ENCODE data around the gene SAMD8. TPM values are rescaled to one million over a fixed set of nuclear protein-coding genes. Genes with fewer than 3 reads are reported as not detected.

The SAMD8 gene
- total and polyA plus RNA-seq, 2 experiments from 2014 or later = 10.7 to 29.2 TPM

GRCh38 chr10:75166623-75166972 is 55.1 kb downstream of the SAMD8 start:
- Histone ChIP-seq H3K27me3 (no peaks in the 10 kb centered on the region), H3K9me3 (ENCODE audit: low read depth) (no peaks in the 10 kb centered on the region), H3K27ac (no peak overlapping the region), H3K9me2 (replicated peaks; ENCODE audit: insufficient read depth) (no peaks in the 10 kb centered on the region), H2AFZ (no peak overlapping the region), H3K36me3 (replicated peaks; ENCODE audit: insufficient read depth, low read depth) (no peaks in the 10 kb centered on the region), H3K4me3 (no peak overlapping the region), H3K4me1 (ENCODE audit: insufficient read depth) (peaks cover 4% of the 10 kb centered on the region), H4K20me1 (ENCODE audit: insufficient read depth, poor library complexity, severe bottlenecking) (no peaks in the 10 kb centered on the region), H3K79me2 (peaks cover 16% of the 10 kb centered on the region), H3K4me2 (no peak overlapping the region)
- 80% methylated on average over 1 of the region's 1 CpG for WGBS (ENCODE audit: low lambda C conversion rate, missing lambda C conversion rate)
- TF ChIP-seq EZH2phosphoT487 (IDR thresholded peaks at IDR 0.05; ENCODE audit: low read depth, severe bottlenecking, unreplicated experiment) = no peak
- TF ChIP-seq, protein P1, sequence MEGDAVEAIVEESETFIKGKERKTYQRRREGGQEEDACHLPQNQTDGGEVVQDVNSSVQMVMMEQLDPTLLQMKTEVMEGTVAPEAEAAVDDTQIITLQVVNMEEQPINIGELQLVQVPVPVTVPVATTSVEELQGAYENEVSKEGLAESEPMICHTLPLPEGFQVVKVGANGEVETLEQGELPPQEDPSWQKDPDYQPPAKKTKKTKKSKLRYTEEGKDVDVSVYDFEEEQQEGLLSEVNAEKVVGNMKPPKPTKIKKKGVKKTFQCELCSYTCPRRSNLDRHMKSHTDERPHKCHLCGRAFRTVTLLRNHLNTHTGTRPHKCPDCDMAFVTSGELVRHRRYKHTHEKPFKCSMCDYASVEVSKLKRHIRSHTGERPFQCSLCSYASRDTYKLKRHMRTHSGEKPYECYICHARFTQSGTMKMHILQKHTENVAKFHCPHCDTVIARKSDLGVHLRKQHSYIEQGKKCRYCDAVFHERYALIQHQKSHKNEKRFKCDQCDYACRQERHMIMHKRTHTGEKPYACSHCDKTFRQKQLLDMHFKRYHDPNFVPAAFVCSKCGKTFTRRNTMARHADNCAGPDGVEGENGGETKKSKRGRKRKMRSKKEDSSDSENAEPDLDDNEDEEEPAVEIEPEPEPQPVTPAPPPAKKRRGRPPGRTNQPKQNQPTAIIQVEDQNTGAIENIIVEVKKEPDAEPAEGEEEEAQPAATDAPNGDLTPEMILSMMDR (IDR thresholded peaks at IDR 0.05; ENCODE audit: poor library complexity) = no peak
- no peak for TF ChIP-seq EZH2 (IDR thresholded peaks at IDR 0.05; ENCODE audit: borderline replicate concordance)
- DNase-seq (ENCODE audit: low spot score) = no peak

DNA sequence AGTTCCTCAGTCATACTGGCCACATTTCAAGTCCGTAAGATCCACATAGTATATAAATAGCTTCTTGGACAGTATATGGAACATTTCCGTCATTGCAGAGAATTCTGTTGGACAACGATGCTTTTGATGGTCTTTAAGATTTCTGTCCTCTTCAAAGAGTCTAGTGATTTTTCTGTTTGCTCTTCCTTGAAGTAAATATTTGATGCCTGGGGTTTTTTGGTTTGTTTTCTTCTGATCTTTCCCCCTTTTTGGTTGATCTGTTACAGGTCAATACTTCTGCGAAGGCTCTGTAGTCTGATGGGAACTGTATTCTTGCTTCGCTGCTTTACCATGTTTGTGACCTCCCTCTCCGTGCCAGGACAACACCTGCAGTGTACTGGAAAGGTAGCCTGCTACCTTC is 56.8 kb downstream of the SAMD8 start:
- H3K36me3 ChIP-seq (replicated peaks; ENCODE audit: insufficient read depth, low read depth) = no peaks in the 10 kb centered on the region
- no peak overlapping the region for H3K27ac ChIP-seq
- WGBS (ENCODE audit: low lambda C conversion rate, missing lambda C conversion rate) = 85% methylated on average over 6 of the region's 6 CpGs
- DNase-seq (ENCODE audit: low spot score) = no peak
- peaks cover 9% of the 10 kb centered on the region for H3K79me2 ChIP-seq
- TF ChIP-seq EZH2 (IDR thresholded peaks at IDR 0.05; ENCODE audit: borderline replicate concordance) (no peak), EZH2phosphoT487 (IDR thresholded peaks at IDR 0.05; ENCODE audit: low read depth, severe bottlenecking, unreplicated experiment) (no peak)
- TF ChIP-seq, protein P1 (IDR thresholded peaks at IDR 0.05; ENCODE audit: poor library complexity) = no peak
- H2AFZ ChIP-seq = no peak overlapping the region
- H3K9me3 ChIP-seq (ENCODE audit: low read depth) = no peaks in the 10 kb centered on the region
- H3K4me2 ChIP-seq = no peak overlapping the region
- no peaks in the 10 kb centered on the region for H3K9me2 ChIP-seq (replicated peaks; ENCODE audit: insufficient read depth)
- H3K4me3 ChIP-seq = no peak overlapping the region
- H4K20me1 ChIP-seq (ENCODE audit: insufficient read depth, poor library complexity, severe bottlenecking) = no peaks in the 10 kb centered on the region
- H3K27me3 ChIP-seq = no peaks in the 10 kb centered on the region
- peaks cover 4% of the 10 kb centered on the region for H3K4me1 ChIP-seq (ENCODE audit: insufficient read depth)

DNA sequence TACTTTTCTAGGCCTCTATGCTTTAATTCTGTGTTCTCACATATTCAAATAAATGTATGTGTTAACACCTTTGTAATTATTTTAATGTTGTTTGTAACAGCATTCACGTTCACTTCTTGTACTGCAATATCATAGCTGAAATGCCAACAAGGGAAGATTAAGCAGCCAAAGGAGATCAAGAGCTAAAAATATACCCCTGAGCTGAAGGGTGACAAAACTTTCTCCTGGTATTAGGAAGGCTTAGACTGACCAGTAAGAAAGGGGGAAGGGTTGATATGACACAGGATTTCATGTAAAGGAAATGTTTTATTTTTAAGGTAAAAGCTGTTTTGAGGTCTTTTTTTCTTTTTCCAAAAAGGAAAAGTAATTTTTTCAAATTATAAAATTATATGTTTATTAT is 58.8 kb downstream of the SAMD8 start:
- no peak for DNase-seq (ENCODE audit: low spot score)
- H3K9me2 ChIP-seq (replicated peaks; ENCODE audit: insufficient read depth) = no peaks in the 10 kb centered on the region
- no peak overlapping the region for H3K4me2 ChIP-seq
- H3K27me3 ChIP-seq = no peaks in the 10 kb centered on the region
- no peaks in the 10 kb centered on the region for H3K9me3 ChIP-seq (ENCODE audit: low read depth)
- no peak for TF ChIP-seq EZH2phosphoT487 (IDR thresholded peaks at IDR 0.05; ENCODE audit: low read depth, severe bottlenecking, unreplicated experiment)
- TF ChIP-seq, protein P1 (IDR thresholded peaks at IDR 0.05; ENCODE audit: poor library complexity) = no peak
- TF ChIP-seq EZH2 (IDR thresholded peaks at IDR 0.05; ENCODE audit: borderline replicate concordance) = no peak
- H3K4me3 ChIP-seq = no peak overlapping the region
- H2AFZ ChIP-seq = no peak overlapping the region
- H4K20me1 ChIP-seq (ENCODE audit: insufficient read depth, poor library complexity, severe bottlenecking) = no peaks in the 10 kb centered on the region
- no peaks in the 10 kb centered on the region for H3K36me3 ChIP-seq (replicated peaks; ENCODE audit: insufficient read depth, low read depth)
- peaks cover 4% of the 10 kb centered on the region for H3K4me1 ChIP-seq (ENCODE audit: insufficient read depth)
- H3K79me2 ChIP-seq = peaks cover 15% of the 10 kb centered on the region
- whole genome bisulfite sequencing (ENCODE audit: low lambda C conversion rate, missing lambda C conversion rate) = 87% methylated on average over 1 of the region's 1 CpG
- H3K27ac ChIP-seq = no peak overlapping the region

DNA sequence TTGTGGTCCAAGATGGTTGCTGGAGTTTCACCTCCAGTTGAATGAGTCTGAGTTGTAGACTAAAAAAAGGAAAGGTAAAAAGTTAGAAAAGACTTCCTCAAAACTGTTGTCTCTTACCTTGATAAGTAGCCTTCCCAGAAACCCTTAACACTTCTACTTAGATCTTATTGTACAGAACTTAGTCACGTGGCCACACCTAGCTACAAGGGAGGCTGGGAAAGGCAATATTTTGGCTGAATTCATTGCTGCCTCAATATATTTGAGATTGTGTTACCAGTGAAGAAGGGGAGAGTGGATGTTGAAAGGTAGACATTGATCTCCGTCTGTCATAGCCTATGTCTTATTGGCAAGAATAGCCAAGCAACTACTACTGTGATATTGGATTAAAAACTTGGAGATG is 63.6 kb downstream of the SAMD8 start:
- no peak overlapping the region for H3K27ac ChIP-seq
- H3K4me1 ChIP-seq (ENCODE audit: insufficient read depth) = peaks cover 2% of the 10 kb centered on the region
- H3K27me3 ChIP-seq = no peaks in the 10 kb centered on the region
- no peaks in the 10 kb centered on the region for H3K9me2 ChIP-seq (replicated peaks; ENCODE audit: insufficient read depth)
- no peak overlapping the region for H3K4me2 ChIP-seq
- H3K36me3 ChIP-seq (replicated peaks; ENCODE audit: insufficient read depth, low read depth) = no peaks in the 10 kb centered on the region
- H3K79me2 ChIP-seq = peaks cover 9% of the 10 kb centered on the region
- DNase-seq (ENCODE audit: low spot score) = no peak
- TF ChIP-seq EZH2 (IDR thresholded peaks at IDR 0.05; ENCODE audit: borderline replicate concordance) (no peak), EZH2phosphoT487 (IDR thresholded peaks at IDR 0.05; ENCODE audit: low read depth, severe bottlenecking, unreplicated experiment) (no peak)
- TF ChIP-seq, protein P1 (IDR thresholded peaks at IDR 0.05; ENCODE audit: poor library complexity) = no peak
- H3K9me3 ChIP-seq (ENCODE audit: low read depth) = no peaks in the 10 kb centered on the region
- no peaks in the 10 kb centered on the region for H4K20me1 ChIP-seq (ENCODE audit: insufficient read depth, poor library complexity, severe bottlenecking)
- no peak overlapping the region for H2AFZ ChIP-seq
- 98% methylated on average over 2 of the region's 2 CpGs for WGBS (ENCODE audit: low lambda C conversion rate, missing lambda C conversion rate)
- H3K4me3 ChIP-seq = no peak overlapping the region
